ENCODE measurements around the gene EYA2.

GRCh38 chr20:47225458-47225857, 330.8 kb downstream of the EYA2 start:
- TF ChIP-seq CTCF (conservative IDR thresholded peaks at IDR 0.05; ENCODE audit: low read depth, low read length) (no peak), EZH2 (IDR thresholded peaks at IDR 0.05; ENCODE audit: borderline replicate concordance, low read depth, low read length, poor library complexity, severe bottlenecking) (no peak)

Measured in A673 (cell line).